H1 (cell line): ENCODE measurements around the gene FADS2. TPM values are rescaled to one million over a fixed set of nuclear protein-coding genes. Genes with fewer than 3 reads are reported as not detected.

ENCODE experiments used
- BACH1 ChIP-seq: IDR thresholded peaks from 2 replicates; pipeline ENCODE4 v1.6.1; 2012; ENCODE audit warnings: low read length, improper control_type of control experiment
- CHD2 ChIP-seq: IDR thresholded peaks from 2 replicates; pipeline ENCODE4 v1.6.1; 2012; ENCODE audit warnings: low read length, improper control_type of control experiment
- CTCF ChIP-seq, 3 experiments: IDR thresholded peaks; 1 replicate in 2 of 3; 2 replicates in 1 of 3; pipeline versions ENCODE4 v1.5.1 to v1.6.1; 2011; ENCODE audit warnings: low read length in 3 of 3, mild to moderate bottlenecking in 3 of 3, inconsistent platforms in 2 of 3, low read depth in 1 of 3, moderate library complexity in 1 of 3; ENCODE audit not compliant: insufficient read depth in 1 of 3; ENCODE audit errors: control extremely low read depth in 1 of 3
- HDAC2 ChIP-seq, 2 experiments: fragments of 300-600 bp in 1 of 2; sonication (generic) in 1 of 2; IDR thresholded peaks; 2 replicates each; pipeline ENCODE4 v1.6.1; 2011 to 2012; ENCODE audit warnings: low read depth in 2 of 2, low read length in 2 of 2, mild to moderate bottlenecking in 2 of 2, moderate library complexity in 2 of 2, borderline replicate concordance in 1 of 2, inconsistent platforms in 1 of 2
- RAD21 ChIP-seq, 2 experiments: IDR thresholded peaks in 1 of 2; conservative IDR thresholded peaks in 1 of 2; 2 replicates each; pipeline ENCODE4 v1.6.1; 2011; ENCODE audit warnings: low read depth in 2 of 2, low read length in 2 of 2, improper control_type of control experiment in 1 of 2, inconsistent platforms in 1 of 2, mild to moderate bottlenecking in 1 of 2, moderate library complexity in 1 of 2
- ZNF274 ChIP-seq: IDR thresholded peaks from 2 replicates; pipeline ENCODE4 v1.7.0; 2012; ENCODE audit warnings: low read length, borderline replicate concordance; ENCODE audit errors: extremely low read depth
- polyA plus RNA-seq, 7 experiments: library from polyadenylated mRNA; depleted of rRNA in 3 of 7; stranded (reverse) in 5 of 7; unstranded in 2 of 7; fragments of >200 nt in 5 of 7; fragments of 200-250 nt in 2 of 7; gene quantifications; 1 replicate in 5 of 7; 2 replicates in 1 of 7; 4 replicates in 1 of 7; pipeline versions ENCODE4 v1.2.1 to v1.2.3, GENCODE V29; 2011 to 2013; ENCODE audit warnings: missing spikeins in 2 of 7, mixed read lengths in 2 of 7
- total RNA-seq: library from RNA; stranded (reverse); fragmentation: NEBNext Ultra II Directional; extraction: Animal tissue kit (Norgen Biotek cat#: 25700); gene quantifications from 2 replicates; pipeline ENCODE4 v1.2.1, GENCODE V29; 2021

The FADS2 gene
- total and polyA plus RNA-seq, 2 of the 8 experiments (the other 6 are each of a cell fraction or from before 2014, with no cell fraction given): 499 to 701 TPM

DNA sequence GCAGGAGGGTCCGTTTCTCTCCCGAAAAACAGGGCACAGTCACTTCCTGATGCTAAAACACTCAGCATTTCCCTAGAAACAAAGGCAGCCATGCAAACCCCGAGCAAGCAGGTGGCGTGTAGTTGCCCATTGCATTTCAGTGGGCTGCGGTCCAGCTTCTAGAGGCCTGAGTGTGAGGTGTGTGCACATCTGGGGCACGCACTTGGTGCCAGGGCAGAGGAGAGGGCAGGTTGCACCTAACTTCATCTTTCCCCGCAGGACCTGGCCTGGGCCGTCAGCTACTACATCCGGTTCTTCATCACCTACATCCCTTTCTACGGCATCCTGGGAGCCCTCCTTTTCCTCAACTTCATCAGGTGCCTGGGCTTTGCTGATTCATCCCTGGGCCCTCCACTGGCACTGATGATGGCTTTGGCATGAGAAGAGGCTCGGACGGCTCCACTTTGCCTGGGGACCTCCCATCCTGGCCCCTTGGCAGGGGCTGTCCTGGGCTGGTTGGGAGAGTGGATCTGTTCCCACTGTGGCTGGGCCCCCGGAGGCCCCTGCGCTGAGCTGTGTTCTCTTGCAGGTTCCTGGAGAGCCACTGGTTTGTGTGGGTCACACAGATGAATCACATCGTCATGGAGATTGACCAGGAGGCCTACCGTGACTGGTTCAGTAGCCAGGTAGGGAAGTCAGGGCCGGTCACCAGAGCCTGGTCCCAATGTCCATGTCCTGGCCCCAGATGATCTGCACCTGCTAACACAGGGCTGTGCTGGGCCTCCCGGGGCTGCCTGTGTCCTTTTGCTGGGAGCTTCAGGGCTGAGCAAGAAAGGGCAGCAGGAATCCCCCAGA lies 34.8 kb downstream of the FADS2 start (continued):
- TF ChIP-seq HDAC2 (IDR thresholded peaks at IDR 0.05; ENCODE audit: borderline replicate concordance in 1 of 2, low read depth in 2 of 2, low read length in 2 of 2) (no peak), ZNF274 (no peak), CTCF (IDR thresholded peaks at IDR 0.05; ENCODE audit: control extremely low read depth in 1 of 3, insufficient read depth in 1 of 3, low read depth in 1 of 3, low read length in 3 of 3) (no peak), RAD21 (IDR thresholded peaks at IDR 0.05 in 1 of 2, conservative IDR thresholded peaks at IDR 0.05 in 1 of 2; ENCODE audit: low read depth in 2 of 2, low read length in 2 of 2) (no peak), BACH1 (no peak), CHD2 (no peak)
